GM11168 (cell line): ENCODE measurements around the gene ZNF816.
"Not testable (repeated sequence)": the region's sequence is repeated elsewhere in the genome, so short reads cannot be mapped to it uniquely, and the experiment has no call there.

Source experiments
- in situ Hi-C: fragments of 300-500 bp; cut with MboI; formaldehyde crosslinking; loops from one replicate; pipeline ENCODE4 v1.12.0; 2022; ENCODE audit warnings: low sequenced_read_pairs; ENCODE audit not compliant: unreplicated experiment

Gene ZNF816

DNA sequence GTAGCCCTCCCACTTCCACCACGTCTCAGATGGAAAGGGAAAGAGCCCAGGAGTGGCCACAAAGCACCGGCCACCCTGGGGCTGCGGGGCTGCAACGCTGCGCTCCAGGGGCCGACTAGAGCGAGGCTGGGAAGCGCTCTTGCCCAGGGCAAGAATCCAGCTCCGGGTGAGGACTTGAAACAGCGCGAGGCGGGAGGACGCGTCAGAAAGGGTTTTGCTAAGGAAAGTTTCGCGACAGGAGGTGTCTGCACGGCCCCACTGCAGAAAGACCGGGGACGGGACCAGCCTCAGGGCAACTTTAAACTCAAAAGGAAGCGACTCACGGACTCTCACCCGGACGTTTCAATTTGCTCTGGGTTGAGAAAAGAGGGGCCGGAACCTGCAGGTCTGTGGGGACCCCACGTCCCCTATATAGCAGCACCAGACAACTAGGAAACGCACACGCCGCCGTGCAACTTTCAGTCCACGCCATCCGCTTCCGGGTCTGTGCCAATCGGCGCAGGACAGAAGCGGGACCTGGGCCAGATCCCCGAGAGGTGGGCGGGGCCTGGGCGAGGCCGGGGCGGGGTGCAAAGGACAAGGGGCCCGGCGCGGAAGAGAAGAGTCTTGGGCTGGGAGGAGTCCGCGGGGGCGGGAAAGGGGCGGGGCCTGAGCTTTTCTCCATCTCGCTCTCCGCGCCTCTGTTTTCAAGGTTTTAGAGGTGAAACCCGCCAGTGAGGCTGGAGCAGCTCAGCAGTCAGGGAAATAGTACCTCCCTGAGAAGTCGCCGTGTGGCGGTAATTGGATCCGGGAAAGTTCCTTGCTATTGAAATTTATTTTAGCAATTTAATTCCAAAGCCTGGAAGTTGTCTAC lies at the start of gene ZNF816:
ZNF816 (minus strand) TSS at position 488 of the 853 bp plus-strand sequence. CDS start 6,792 bp downstream, outside the sequence.
- in situ Hi-C loops, result no loop called here

DNA sequence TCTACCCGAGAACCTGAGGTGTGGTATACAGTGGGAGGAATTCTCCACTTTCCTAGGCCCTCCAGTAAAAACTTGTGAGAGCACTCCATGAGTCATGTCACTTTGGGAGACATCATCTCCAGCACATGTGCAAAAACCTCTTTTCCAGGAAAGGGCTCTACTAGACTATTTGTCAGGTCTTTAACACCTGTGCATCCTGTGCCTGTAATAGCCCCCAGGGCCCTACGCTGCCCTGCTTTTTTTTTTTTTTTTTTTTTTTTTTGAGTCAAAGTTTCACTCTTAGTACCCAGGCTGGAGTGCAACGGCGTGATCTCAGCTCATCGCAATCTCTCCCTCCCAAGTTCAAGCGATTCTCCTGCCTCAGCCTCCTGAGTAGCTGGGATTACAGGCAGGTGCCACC lies 49.3 kb upstream of the ZNF816 start:
- in situ Hi-C loops, result no loop called here

- in situ Hi-C loops, result no loop called here
These were observed 47.8 kb upstream of the ZNF816 start for GRCh38 chr19:53010494-53010893.

DNA sequence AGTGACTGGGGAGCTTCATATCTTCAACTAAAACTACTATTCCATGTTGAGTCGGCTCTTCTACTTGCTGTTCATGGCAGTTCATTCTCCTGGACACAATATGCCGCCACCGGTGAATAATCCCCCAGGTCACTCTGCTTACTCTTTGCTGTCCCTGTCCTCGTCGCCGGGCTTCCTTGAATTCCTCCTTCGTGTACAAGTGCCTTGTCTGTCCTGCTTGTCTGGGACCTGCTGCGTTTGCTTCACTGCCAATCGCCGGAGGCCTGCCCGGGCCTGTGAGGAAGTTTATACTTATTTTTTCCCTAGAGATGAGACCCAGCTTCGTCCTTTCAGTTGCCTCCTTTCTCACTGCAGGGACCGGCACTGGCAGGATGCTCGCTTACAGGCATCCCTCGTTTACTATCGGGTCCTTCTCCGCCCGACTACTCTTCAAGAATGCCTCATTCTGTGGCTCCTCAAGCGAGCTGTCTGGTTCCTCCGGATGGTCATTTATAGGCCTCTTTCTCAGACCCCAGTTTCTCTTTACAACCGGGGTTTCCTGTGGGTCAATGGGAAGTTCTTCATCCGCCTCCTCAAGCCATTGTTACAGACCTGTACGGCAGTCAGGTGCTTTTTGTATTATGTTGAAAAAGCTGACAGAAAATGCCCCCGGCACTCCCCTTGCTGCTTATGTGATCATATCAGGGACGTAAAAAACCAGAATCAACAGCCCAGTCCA lies 45.5 kb upstream of the ZNF816 start:
- in situ Hi-C loops, result no loop called here

DNA sequence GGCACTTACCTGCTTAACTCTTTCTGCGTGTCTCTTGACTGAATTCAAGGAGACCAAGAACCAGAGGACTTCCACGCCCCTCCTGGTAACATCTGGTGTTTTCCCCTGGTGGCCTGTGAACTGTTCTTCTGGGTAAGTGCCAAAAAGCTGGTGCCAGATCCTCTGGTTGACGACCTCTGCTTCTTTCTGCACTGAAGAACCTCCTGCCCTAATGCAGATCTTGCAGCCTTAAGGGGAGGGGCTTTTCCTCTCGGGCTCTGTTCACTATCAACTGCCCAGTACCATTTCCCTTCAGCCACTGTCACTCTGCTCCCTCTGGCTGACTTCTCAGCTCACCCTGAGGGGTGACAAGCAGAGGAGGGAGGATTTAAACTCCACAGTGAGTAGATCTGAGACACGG lies 44.9 kb upstream of the ZNF816 start:
- in situ Hi-C loops, result no loop called here

DNA sequence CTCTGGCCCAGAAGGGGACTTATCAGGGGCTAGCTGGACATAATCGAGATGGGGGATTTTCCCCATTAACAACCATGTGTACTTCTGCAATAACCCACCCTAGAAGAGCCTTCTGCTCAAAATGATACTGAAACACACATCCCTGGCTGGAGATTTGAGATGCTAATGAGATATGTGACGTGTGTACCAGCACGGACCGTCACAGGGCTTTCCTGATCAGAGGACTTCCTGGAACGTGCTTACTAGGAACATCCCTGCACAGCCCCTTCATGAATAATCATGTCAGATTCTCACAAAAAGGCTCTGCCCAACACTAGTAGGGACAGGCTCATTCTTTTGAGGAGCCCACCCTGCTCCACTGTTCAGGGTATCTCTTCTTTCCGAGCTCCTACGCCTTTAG lies 44.5 kb upstream of the ZNF816 start:
- in situ Hi-C loops, result no loop called here

- in situ Hi-C loops, result no loop called here
These were observed 41.6 kb upstream of the ZNF816 start for GRCh38 chr19:53004242-53004641.

DNA sequence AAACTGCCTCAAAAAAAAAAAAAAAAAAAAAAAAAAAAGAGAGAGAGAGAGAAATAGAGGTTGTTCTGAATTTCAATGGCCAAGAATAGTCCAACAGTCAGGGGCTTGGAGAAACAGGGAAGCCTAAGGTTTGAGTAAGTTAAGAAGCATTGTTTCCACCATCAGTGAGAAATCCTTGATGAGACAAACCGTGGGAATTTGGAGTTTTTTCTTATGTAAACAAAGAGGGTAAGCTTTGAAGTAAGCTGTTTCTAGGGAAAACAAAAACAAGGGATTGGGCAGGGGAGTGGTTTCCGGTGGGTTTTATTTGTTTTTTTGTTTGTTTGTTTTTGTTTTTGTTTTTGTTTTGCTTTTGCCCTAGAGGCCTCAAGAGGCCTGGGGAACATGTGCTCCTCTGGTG lies 39.8 kb upstream of the ZNF816 start:
- in situ Hi-C loops, result no loop called here

- in situ Hi-C loops, result no loop called here
These were observed 35.3 kb upstream of the ZNF816 start for GRCh38 chr19:52997975-52998374.

DNA sequence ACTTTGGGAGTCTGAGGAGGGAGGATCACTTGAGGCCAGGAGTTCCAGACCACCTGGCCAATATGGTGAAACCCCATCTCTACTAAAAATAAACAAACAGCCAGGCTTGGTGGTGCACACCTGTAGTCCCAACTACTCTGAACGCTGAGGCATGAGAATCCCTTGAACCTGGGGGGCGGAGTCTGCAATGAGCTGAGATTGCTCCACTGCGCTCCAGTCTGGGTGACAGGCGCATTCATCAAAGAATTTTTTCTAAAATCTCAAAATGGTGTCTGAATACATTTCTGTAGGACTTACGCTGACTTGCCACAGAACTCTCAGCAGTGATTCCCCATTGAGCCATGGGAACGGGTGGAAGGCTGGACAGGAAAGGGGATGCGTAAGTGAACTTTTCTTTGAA lies 33.0 kb upstream of the ZNF816 start:
- in situ Hi-C loops, result no loop called here

GRCh38 chr19:52993342-52994178 lies 30.9 kb upstream of the ZNF816 start:
- in situ Hi-C loops, result no loop called here

- in situ Hi-C loops, result no loop called here
These were observed 29.7 kb upstream of the ZNF816 start for GRCh38 chr19:52992109-52993004.

GRCh38 chr19:52991484-52991883 lies 28.8 kb upstream of the ZNF816 start:
- in situ Hi-C loops, result no loop called here

GRCh38 chr19:52990759-52991418 lies 28.2 kb upstream of the ZNF816 start:
- in situ Hi-C loops, result no loop called here

DNA sequence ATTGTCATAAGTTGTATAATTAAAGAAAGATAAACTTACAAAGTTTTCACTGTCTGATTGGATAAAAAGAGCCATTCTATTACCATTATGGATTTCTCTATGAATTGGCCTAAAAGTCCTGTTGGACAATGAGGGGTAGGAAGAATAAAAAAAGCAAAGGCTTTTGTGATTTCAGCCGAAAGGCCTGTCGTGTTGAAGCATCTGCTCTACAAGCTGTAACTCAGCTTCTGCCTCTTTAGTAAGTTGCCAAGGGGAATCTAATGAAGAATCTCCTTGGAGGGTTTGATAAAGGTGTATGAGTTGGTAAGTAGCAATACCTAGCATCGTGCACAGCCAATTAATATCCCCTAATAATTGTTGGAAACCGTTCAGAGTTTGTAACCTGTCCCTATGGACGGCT lies 25.8 kb upstream of the ZNF816 start:
- in situ Hi-C loops, result no loop called here

GRCh38 chr19:52987221-52987620 lies 24.5 kb upstream of the ZNF816 start:
- in situ Hi-C loops, result no loop called here

GRCh38 chr19:52983167-52983566 lies 20.5 kb upstream of the ZNF816 start:
- in situ Hi-C loops, result not testable (repeated sequence)

DNA sequence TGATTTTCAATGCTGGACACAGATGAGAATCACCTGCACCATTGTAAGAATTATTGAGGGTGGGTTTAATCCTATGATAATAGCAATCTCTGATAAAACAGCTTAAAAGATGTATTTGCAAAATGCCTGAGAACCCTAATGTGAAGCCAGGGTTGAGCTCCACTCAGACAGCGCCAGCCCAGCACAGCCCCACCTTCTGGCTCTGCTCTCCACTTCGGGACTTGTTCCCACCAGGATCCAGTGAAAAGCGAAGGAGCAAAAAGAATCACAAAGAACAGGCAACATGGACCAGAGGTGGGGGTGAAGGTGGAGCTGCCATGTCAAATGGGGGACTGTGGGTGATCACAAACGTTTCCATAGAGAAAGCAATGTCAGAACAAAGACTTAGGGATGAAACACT lies 18.6 kb upstream of the ZNF816 start:
- in situ Hi-C loops, result no loop called here

GRCh38 chr19:52967772-52968171 lies 5.1 kb upstream of the ZNF816 start:
- in situ Hi-C loops, result no loop called here
